ENCODE data around the gene ZNF862.

ZNF862 gene

GRCh38 chr7:149801816-149802215 lies 36.4 kb upstream of the ZNF862 start:
- no peaks in the 10 kb centered on the region for H3K27me3 Mint-ChIP-seq (ENCODE audit: low read depth)
- H3K4me3 Mint-ChIP-seq = no peak overlapping the region
- H3K9me3 Mint-ChIP-seq = no peaks in the 10 kb centered on the region
- no peaks in the 10 kb centered on the region for H3K36me3 Mint-ChIP-seq (ENCODE audit: low read depth)
- H3K27ac Mint-ChIP-seq = no peak overlapping the region
- H3K4me1 Mint-ChIP-seq (ENCODE audit: low read depth) = no peaks in the 10 kb centered on the region

DNA sequence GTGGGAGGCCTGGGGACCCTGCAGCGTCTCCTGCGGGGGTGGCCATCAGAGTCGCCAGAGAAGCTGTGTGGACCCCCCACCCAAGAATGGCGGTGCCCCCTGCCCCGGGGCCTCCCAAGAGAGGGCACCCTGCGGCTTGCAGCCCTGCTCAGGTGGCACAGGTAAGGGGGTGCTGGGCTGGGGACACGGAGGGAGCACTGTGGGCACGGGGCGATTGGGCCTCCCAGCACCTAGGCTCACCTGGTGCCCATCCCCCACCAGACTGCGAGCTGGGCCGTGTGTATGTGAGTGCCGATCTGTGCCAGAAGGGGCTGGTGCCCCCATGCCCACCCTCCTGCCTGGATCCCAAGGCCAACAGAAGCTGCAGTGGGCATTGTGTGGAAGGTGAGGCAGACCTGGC lies 35.2 kb upstream of the ZNF862 start:
- no peaks in the 10 kb centered on the region for H3K9me3 Mint-ChIP-seq
- H3K36me3 Mint-ChIP-seq (ENCODE audit: low read depth) = no peaks in the 10 kb centered on the region
- H3K27me3 Mint-ChIP-seq (ENCODE audit: low read depth) = no peaks in the 10 kb centered on the region
- H3K4me3 Mint-ChIP-seq = no peak overlapping the region
- no peak overlapping the region for H3K27ac Mint-ChIP-seq
- no peaks in the 10 kb centered on the region for H3K4me1 Mint-ChIP-seq (ENCODE audit: low read depth)

DNA sequence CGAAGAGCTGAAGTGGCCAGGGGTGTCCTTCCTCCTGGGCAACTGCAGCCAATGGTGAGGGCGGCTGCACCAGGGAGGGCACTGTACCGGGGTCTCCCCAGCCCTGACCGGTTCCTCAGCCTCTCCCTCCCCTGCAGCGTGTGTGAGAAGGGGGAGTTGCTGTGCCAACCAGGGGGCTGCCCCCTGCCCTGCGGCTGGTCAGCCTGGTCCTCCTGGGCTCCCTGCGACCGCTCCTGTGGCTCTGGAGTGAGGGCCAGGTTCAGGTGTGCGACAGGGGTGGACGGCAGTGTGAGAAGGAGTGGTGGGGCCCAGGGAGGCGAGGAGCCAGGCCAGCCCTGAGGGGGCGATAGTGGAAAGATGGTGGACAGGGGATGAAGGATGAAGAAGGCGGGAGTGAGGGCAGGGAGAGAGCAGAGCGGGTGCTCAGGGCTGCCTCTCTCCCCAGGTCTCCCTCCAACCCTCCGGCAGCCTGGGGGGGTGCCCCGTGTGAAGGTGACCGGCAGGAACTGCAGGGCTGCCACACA lies 34.6 kb upstream of the ZNF862 start:
- Mint-ChIP-seq H3K27me3 (ENCODE audit: low read depth) (no peaks in the 10 kb centered on the region), H3K4me3 (no peak overlapping the region), H3K4me1 (ENCODE audit: low read depth) (no peaks in the 10 kb centered on the region), H3K27ac (no peak overlapping the region), H3K9me3 (no peaks in the 10 kb centered on the region), H3K36me3 (ENCODE audit: low read depth) (no peaks in the 10 kb centered on the region)

DNA sequence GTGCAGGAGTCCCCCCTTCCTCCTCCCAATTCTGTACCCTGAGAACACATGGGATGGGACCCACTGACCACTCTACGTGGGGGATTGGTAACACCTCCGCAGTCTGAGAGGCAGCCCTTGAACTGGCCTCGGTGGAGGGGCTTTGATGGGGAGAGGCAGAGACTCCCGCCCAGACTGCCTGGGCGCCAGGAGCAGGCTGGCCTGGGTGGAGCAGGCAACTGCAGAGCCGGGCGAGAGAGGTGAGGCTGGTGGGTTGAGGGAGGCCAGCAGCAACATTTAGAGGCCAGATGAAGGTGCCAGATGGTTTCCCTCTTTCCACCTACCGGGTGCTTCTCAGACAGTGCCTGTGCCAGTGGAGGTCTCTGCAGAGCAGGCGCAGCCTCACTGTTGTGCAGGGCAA lies 34.1 kb upstream of the ZNF862 start:
- H3K4me3 Mint-ChIP-seq = no peak overlapping the region
- no peaks in the 10 kb centered on the region for H3K36me3 Mint-ChIP-seq (ENCODE audit: low read depth)
- H3K27ac Mint-ChIP-seq = no peak overlapping the region
- H3K9me3 Mint-ChIP-seq = no peaks in the 10 kb centered on the region
- H3K27me3 Mint-ChIP-seq (ENCODE audit: low read depth) = no peaks in the 10 kb centered on the region
- no peaks in the 10 kb centered on the region for H3K4me1 Mint-ChIP-seq (ENCODE audit: low read depth)

DNA sequence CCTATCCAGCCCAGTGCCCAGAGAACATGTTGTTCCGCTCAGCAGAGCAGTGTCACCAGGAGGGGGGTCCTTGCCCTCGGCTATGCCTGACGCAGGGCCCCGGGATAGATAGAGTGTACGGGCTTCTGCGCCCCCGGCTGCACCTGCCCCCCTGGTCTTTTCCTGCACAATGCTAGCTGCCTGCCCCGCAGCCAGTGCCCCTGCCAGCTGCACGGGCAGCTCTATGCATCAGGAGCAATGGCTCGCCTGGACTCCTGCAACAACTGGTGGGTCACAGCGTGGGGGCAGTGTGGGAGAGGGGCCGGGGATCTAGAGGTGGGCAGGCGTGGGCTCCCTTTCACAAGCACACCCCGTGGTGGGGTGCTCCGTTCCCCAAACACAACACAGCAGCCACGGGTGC lies 31.4 kb upstream of the ZNF862 start:
- Mint-ChIP-seq H3K36me3 (ENCODE audit: low read depth) (no peaks in the 10 kb centered on the region), H3K27me3 (ENCODE audit: low read depth) (no peaks in the 10 kb centered on the region), H3K4me3 (no peak overlapping the region), H3K9me3 (no peaks in the 10 kb centered on the region), H3K4me1 (ENCODE audit: low read depth) (no peaks in the 10 kb centered on the region), H3K27ac (no peak overlapping the region)

DNA sequence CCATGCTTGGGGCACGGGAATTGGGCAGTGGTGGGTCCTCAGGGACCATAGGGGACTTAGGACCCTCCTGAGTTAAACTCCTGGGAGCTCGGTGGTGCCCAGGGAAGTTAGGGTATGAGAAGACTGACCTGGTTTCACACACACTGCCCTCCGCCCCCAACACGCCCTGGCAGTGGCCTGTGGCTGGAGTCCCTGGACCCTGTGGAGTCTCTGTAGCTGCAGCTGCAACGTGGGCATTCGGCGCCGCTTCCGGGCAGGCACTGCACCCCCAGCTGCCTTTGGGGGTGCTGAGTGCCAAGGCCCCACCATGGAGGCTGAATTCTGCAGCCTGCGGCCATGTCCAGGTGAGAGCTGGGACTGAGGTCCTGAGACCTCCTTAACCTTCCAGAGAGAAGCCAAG lies 29.9 kb upstream of the ZNF862 start:
- H3K9me3 Mint-ChIP-seq = no peaks in the 10 kb centered on the region
- H3K4me3 Mint-ChIP-seq = no peak overlapping the region
- H3K27me3 Mint-ChIP-seq (ENCODE audit: low read depth) = no peaks in the 10 kb centered on the region
- H3K27ac Mint-ChIP-seq = no peak overlapping the region
- no peaks in the 10 kb centered on the region for H3K36me3 Mint-ChIP-seq (ENCODE audit: low read depth)
- H3K4me1 Mint-ChIP-seq (ENCODE audit: low read depth) = no peaks in the 10 kb centered on the region

- Mint-ChIP-seq H3K4me1 (ENCODE audit: low read depth) (no peaks in the 10 kb centered on the region), H3K9me3 (no peaks in the 10 kb centered on the region), H3K27me3 (ENCODE audit: low read depth) (no peaks in the 10 kb centered on the region), H3K36me3 (ENCODE audit: low read depth) (no peaks in the 10 kb centered on the region), H3K4me3 (no peak overlapping the region), H3K27ac (no peak overlapping the region)
Measured at GRCh38 chr7:149809215-149809614, 29.0 kb upstream of the ZNF862 start.

GRCh38 chr7:149811221-149811620 lies 27.0 kb upstream of the ZNF862 start:
- Mint-ChIP-seq H3K4me3 (no peak overlapping the region), H3K4me1 (ENCODE audit: low read depth) (no peaks in the 10 kb centered on the region), H3K9me3 (no peaks in the 10 kb centered on the region), H3K27ac (no peak overlapping the region), H3K27me3 (ENCODE audit: low read depth) (no peaks in the 10 kb centered on the region), H3K36me3 (ENCODE audit: low read depth) (no peaks in the 10 kb centered on the region)

DNA sequence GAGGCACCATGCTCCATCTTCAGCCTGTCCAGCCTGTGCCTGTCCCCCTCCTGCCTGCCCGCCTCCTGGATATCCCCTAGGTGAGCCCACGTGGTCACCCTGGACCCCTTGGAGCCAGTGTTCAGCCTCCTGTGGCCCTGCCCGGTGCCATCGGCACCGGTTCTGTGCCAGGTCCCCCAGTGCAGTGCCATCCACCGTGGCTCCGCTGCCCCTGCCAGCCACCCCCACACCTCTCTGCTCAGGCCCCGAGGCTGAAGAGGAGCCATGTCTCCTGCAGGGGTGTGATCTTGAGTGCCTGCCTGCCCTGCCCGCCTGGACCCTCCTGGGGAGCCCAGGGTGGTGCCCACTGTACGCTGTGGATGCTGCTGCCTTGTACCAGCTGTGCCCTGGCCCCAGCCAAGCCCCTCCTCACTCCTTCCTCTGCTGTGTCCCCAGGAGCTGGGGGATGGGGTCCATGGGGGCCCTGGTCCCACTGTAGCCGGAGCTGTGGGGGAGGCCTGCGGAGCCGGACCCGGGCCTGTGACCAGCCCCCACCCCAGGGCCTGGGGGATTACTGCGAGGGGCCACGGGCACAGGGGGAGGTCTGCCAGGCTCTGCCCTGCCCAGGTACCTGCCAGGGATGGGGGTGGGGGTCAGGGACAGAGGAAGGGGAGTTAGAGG lies 26.2 kb upstream of the ZNF862 start:
- Mint-ChIP-seq H3K36me3 (ENCODE audit: low read depth) (no peaks in the 10 kb centered on the region), H3K4me3 (no peak overlapping the region), H3K4me1 (ENCODE audit: low read depth) (no peaks in the 10 kb centered on the region), H3K27ac (no peak overlapping the region), H3K27me3 (ENCODE audit: low read depth) (no peaks in the 10 kb centered on the region), H3K9me3 (no peaks in the 10 kb centered on the region)

DNA sequence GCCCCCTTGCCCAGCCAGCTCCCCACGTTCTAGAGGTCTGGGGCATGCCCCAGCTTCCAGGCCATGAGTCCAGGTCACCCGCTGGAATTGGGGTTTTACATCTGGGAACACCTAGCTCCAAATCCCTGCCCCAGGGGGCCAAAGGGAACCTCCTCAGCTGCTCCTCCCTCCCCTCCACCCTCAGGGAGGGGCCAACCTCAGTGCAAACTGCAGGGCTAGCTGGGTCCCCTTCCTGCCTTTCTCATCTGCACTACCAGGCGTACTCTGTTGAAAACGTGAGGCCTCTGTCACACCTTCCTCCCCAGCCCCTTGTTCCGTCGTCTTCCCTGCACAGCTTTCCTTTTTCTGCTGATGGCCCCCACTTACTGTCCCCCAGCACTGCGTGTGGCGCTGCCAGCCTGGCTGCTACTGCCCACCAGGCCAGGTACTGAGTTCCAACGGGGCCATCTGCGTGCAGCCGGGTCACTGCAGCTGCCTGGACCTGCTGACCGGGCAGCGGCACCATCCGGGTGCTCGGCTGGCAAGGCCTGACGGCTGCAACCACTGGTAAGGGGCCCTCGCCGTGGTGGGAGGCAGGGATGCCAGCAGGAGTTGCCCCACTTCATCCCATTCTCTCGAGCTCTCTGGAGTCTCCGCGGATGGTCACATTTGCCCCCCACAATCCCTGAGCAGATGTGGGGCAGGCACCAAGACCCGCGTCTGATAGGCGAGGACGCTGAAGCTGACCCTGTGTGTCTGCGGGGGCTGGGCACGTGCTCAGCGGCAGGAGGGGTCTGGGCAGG lies 24.7 kb upstream of the ZNF862 start:
- no peak overlapping the region for H3K4me3 Mint-ChIP-seq
- no peaks in the 10 kb centered on the region for H3K4me1 Mint-ChIP-seq (ENCODE audit: low read depth)
- H3K27ac Mint-ChIP-seq = no peak overlapping the region
- no peaks in the 10 kb centered on the region for H3K9me3 Mint-ChIP-seq
- H3K27me3 Mint-ChIP-seq (ENCODE audit: low read depth) = no peaks in the 10 kb centered on the region
- H3K36me3 Mint-ChIP-seq (ENCODE audit: low read depth) = no peaks in the 10 kb centered on the region

DNA sequence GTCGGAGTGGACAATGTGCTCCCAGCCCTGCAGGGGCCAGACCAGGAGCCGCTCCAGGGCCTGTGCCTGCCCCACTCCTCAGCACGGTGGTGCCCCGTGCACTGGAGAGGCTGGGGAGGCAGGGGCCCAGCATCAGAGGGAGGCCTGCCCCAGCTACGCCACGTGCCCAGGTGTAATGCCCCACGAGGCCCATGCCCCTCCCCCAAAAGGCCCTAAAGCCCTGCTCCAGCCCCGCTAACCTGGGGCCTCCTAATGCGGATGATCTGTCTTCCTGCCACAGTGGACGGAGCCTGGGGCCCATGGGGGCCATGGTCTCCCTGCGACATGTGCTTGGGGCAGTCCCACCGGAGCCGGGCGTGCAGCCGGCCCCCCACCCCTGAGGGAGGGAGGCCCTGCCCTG lies 23.7 kb upstream of the ZNF862 start:
- no peaks in the 10 kb centered on the region for H3K9me3 Mint-ChIP-seq
- no peak overlapping the region for H3K4me3 Mint-ChIP-seq
- no peaks in the 10 kb centered on the region for H3K4me1 Mint-ChIP-seq (ENCODE audit: low read depth)
- no peaks in the 10 kb centered on the region for H3K36me3 Mint-ChIP-seq (ENCODE audit: low read depth)
- no peaks in the 10 kb centered on the region for H3K27me3 Mint-ChIP-seq (ENCODE audit: low read depth)
- no peak overlapping the region for H3K27ac Mint-ChIP-seq

DNA sequence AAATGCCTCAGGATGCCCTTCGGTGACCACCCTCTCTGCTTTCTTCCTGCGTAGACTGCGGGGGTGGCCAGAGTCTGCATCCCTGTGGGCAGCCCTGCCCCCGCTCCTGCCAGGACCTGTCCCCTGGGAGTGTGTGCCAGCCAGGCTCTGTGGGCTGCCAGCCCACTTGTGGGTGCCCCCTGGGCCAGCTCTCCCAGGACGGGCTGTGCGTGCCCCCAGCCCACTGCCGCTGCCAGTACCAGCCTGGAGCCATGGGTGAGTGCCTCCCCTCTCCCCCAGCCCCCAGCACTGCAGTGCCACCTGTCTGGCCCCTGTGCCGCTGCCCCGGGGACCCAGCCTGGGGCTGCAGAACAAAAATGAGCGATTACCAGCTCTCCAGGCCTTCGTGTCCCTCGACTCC lies 23.1 kb upstream of the ZNF862 start:
- Mint-ChIP-seq H3K36me3 (ENCODE audit: low read depth) (no peaks in the 10 kb centered on the region), H3K27me3 (ENCODE audit: low read depth) (no peaks in the 10 kb centered on the region), H3K4me3 (no peak overlapping the region), H3K9me3 (no peaks in the 10 kb centered on the region), H3K27ac (no peak overlapping the region), H3K4me1 (ENCODE audit: low read depth) (no peaks in the 10 kb centered on the region)

GRCh38 chr7:149815661-149816266 lies 22.4 kb upstream of the ZNF862 start:
- Mint-ChIP-seq H3K27ac (no peak overlapping the region), H3K27me3 (ENCODE audit: low read depth) (no peaks in the 10 kb centered on the region), H3K9me3 (no peaks in the 10 kb centered on the region), H3K4me3 (no peak overlapping the region), H3K36me3 (ENCODE audit: low read depth) (no peaks in the 10 kb centered on the region), H3K4me1 (ENCODE audit: low read depth) (no peaks in the 10 kb centered on the region)

DNA sequence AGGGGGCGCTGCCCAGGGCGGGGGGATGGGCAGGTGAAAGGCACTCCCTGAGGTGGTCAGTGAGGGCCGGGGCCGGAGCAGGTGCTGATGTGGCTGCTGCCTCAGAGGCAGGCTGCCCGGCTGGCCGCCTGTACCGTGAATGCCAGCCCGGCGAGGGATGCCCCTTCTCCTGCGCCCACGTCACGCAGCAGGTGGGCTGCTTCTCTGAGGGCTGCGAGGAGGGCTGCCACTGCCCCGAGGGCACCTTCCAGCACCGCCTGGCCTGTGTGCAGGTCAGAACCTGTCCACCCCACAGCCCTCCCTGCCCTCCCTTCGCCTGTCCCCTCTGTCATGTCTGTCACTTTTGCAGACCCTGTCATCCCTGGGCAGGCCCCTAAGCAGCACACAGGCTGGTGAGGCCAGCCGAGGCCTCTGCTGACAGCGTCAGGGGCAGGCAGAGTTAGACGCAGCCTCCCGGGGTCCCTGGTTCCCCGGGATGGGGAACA lies 21.9 kb upstream of the ZNF862 start:
- Mint-ChIP-seq H3K4me3 (no peak overlapping the region), H3K9me3 (no peaks in the 10 kb centered on the region), H3K27ac (no peak overlapping the region), H3K27me3 (ENCODE audit: low read depth) (no peaks in the 10 kb centered on the region), H3K4me1 (ENCODE audit: low read depth) (no peaks in the 10 kb centered on the region), H3K36me3 (ENCODE audit: low read depth) (no peaks in the 10 kb centered on the region)

GRCh38 chr7:149816794-149817193 lies 21.4 kb upstream of the ZNF862 start:
- Mint-ChIP-seq H3K4me1 (ENCODE audit: low read depth) (no peaks in the 10 kb centered on the region), H3K36me3 (ENCODE audit: low read depth) (no peaks in the 10 kb centered on the region), H3K9me3 (no peaks in the 10 kb centered on the region)

More at GRCh38 chr7:149816794-149817193, 21.4 kb upstream of the ZNF862 start:
- Mint-ChIP-seq H3K4me3 (no peak overlapping the region), H3K27ac (no peak overlapping the region), H3K27me3 (ENCODE audit: low read depth) (no peaks in the 10 kb centered on the region)

All from T-helper 1 cell treated with Interleukin-12 subunit alpha and Interleukin-12 subunit beta and Interleukin-4 antibody, amounts not matched to agents 30 μg/mL and 1 μg/mL, for 36 hours (primary cell).